HL-60 (cell line): ENCODE measurements around the gene ODC1.

ENCODE experiments used
- DNase-seq, 2 experiments: peaks; one replicate each; pipeline ENCODE4 v3.0.0-alpha.2; 2010 to 2020; ENCODE audit warnings: low read depth in 1 of 2, low spot score in 1 of 2
- H3K27ac ChIP-seq: fragments of 250-450 bp; sonication (Bioruptor Pico); replicated peaks from 2 replicates; pipeline ENCODE4 v1.5.1; 2020; ENCODE audit warnings: mild to moderate bottlenecking, moderate library complexity
- H3K27me3 ChIP-seq: fragments of 250-450 bp; sonication (Bioruptor Pico); 2 replicates; pipeline ENCODE4 v1.5.1; 2021; ENCODE audit warnings: mild to moderate bottlenecking, moderate library complexity; ENCODE audit not compliant: insufficient read depth, poor library complexity, severe bottlenecking
- H3K4me3 ChIP-seq: replicated peaks from 2 replicates; pipeline ENCODE4 v1.5.1; 2011; ENCODE audit warnings: mild to moderate bottlenecking, control low read depth, low read length; ENCODE audit not compliant: insufficient read depth
- GABPA ChIP-seq: IDR thresholded peaks from 2 replicates; pipeline ENCODE4 v1.6.1; 2012; ENCODE audit warnings: low read depth
- POLR2AphosphoS5 ChIP-seq: IDR thresholded peaks from 2 replicates; pipeline ENCODE4 v1.6.1; 2012; ENCODE audit warnings: low read depth
- REST ChIP-seq: IDR thresholded peaks from 2 replicates; pipeline ENCODE4 v1.6.1; 2012; ENCODE audit warnings: low read depth; ENCODE audit not compliant: insufficient replicate concordance
- SPI1 ChIP-seq: IDR thresholded peaks from 2 replicates; pipeline ENCODE4 v1.6.1; 2012; ENCODE audit warnings: low read depth, mild to moderate bottlenecking, borderline replicate concordance
- TF ChIP-seq, protein P1 (sequence below): IDR thresholded peaks from one replicate; pipeline ENCODE4 v1.5.1; 2011; ENCODE audit warnings: low read length, control low read depth, inconsistent platforms; ENCODE audit not compliant: insufficient read depth

Gene ODC1

DNA sequence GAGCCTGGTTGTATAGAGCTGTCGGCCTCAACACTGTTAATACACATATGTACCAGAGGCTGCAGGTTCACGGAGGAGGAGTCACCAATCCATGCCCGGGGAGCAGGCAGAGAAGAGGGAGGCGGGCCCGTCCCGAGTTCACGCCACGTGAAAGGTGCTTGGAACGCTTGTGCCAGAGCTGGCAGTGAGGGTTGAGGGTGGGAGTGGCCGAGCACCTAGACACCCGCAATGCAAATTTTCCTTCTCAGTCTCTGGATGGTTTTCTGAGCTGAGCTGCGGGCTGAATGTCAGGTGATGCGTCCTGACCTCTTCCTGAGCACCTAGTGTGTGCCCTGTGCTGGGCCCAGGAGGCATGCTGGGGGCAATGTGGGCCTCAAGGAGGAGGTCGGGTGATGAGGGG, 52.2 kb downstream of the ODC1 start:
- Histone ChIP-seq H3K27ac (no peak overlapping the region), H3K4me3 (no peak overlapping the region), H3K27me3 (no peaks in the 10 kb centered on the region)
- DNase-seq = no peak
- TF ChIP-seq SPI1 = no peak
- no peak for TF ChIP-seq REST
- TF ChIP-seq, protein P1, sequence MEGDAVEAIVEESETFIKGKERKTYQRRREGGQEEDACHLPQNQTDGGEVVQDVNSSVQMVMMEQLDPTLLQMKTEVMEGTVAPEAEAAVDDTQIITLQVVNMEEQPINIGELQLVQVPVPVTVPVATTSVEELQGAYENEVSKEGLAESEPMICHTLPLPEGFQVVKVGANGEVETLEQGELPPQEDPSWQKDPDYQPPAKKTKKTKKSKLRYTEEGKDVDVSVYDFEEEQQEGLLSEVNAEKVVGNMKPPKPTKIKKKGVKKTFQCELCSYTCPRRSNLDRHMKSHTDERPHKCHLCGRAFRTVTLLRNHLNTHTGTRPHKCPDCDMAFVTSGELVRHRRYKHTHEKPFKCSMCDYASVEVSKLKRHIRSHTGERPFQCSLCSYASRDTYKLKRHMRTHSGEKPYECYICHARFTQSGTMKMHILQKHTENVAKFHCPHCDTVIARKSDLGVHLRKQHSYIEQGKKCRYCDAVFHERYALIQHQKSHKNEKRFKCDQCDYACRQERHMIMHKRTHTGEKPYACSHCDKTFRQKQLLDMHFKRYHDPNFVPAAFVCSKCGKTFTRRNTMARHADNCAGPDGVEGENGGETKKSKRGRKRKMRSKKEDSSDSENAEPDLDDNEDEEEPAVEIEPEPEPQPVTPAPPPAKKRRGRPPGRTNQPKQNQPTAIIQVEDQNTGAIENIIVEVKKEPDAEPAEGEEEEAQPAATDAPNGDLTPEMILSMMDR = no peak
- no peak for TF ChIP-seq GABPA
- TF ChIP-seq POLR2AphosphoS5 = no peak

DNA sequence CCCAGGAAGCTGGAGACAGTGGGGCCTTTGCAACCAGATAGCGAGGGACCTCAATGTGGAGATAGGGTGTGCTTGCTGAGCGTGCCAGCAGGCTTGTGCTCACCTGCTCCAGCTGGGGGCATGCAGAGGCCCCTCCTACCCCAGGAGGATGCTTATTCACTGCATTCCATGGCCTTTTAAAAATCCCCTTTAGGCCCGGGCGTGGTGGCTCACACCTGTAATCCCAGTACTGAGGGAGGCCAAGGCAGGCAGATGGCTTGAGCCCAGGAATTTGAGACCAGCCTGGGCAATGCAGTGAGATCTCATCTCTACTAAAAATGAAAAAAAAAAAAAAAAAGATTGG, 54.5 kb downstream of the ODC1 start:
- DNase-seq = no peak
- Histone ChIP-seq H3K27ac (no peak overlapping the region), H3K4me3 (no peak overlapping the region), H3K27me3 (no peaks in the 10 kb centered on the region)
- TF ChIP-seq, protein P1 = no peak

DNA sequence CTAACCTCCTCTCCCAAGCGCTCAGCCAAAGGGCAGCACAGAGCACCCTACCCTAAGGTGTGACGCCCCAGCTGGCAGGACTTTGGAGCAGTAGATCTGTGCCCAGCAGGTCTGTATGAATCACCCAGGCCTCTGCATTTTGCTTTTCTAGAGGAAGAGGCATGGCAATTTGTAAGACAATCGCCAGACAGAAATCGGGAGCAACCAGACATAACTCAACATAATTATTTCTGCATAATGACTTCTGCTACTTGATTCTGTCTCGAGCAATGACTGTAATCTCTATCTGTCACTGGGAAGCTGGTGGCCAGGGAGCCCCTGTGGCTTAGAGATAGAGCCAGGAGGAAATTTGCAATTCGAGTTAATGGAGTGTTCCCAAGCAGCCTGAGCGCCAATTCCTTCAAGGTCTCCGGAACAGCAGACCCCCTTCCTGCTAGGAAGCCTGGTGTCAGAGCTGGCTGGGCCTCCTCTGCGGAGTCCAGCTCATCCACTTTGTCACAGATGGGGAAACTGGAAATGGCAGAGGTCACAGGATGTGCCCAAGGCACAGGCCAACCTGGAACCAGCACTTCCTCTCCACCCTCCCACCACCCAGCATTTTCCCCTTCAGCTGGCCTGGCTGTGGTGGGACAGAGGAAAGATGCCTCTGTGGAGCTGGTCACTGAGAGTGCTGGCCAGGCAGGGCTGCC, 55.0 kb downstream of the ODC1 start:
- no peaks in the 10 kb centered on the region for H3K27me3 ChIP-seq
- no peak overlapping the region for H3K4me3 ChIP-seq
- DNase-seq = no peak
- no peak for TF ChIP-seq REST
- TF ChIP-seq SPI1 = peak; percentile 38; the same call in 1 of the 2 replicates
- H3K27ac ChIP-seq = no peak overlapping the region

DNA sequence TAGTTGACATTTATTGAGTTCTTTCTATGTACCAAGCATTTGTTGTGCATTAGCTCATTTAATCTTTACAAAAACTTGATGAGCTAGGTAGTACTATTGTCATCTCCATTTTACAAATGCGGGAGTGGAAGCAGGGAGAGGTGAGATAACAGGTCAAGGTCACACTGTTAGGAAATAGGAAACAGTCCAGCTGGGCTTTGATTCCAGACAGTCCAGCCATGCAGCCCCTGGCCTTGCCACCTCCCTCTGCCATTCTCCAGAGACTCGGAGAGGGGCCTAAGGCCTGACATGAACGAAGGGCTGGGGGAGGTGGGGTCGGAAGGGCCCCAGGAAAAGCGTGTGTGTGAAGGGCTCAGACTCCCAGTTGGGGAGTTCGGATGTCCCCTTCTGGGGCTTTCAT, 55.6 kb downstream of the ODC1 start:
- Histone ChIP-seq H3K4me3 (no peak overlapping the region), H3K27ac (0 out of 2 replicates have a peak overlapping the region, but pooled peaks have one; percentile 6), H3K27me3 (no peaks in the 10 kb centered on the region)
- no peak for DNase-seq
- TF ChIP-seq REST (no peak), GABPA (no peak), SPI1 (no peak), POLR2AphosphoS5 (no peak)
- TF ChIP-seq, protein P1 = no peak
